Right atrium auricular region (tissue), 2 donors: ENCODE measurements around the gene PHF3. TPM values are rescaled to one million over a fixed set of nuclear protein-coding genes. Genes with fewer than 3 reads are reported as not detected.

ENCODE experiments used
- DNase-seq: peaks from one replicate; pipeline ENCODE4 v3.0.0-alpha.2; 2019; ENCODE audit warnings: low spot score
- H3K27ac ChIP-seq, 2 donors: fragments of 200-600 bp; sonication (generic); 1 replicate in 1 of 2; 2 replicates in 1 of 2; pipeline ENCODE4 v1.5.1; 2016 to 2019
- H3K27me3 ChIP-seq, 2 donors: fragments of 200-600 bp; sonication (generic); one replicate each; pipeline versions ENCODE4 v1.5.1 to v1.6.0; 2017 to 2019
- H3K36me3 ChIP-seq: fragments of 200-600 bp; sonication (generic); one replicate; pipeline ENCODE4 v1.5.1; 2016
- H3K4me1 ChIP-seq, 2 donors: fragments of 200-600 bp; sonication (generic); one replicate each; pipeline versions ENCODE4 v1.5.1 to v1.6.0; 2017 to 2019
- H3K4me3 ChIP-seq, 2 donors: fragments of 200-600 bp; sonication (generic); 1 replicate in 1 of 2; 2 replicates in 1 of 2; pipeline ENCODE4 v1.5.1; 2017 to 2019; ENCODE audit warnings: mild to moderate bottlenecking in 1 of 2, moderate library complexity in 1 of 2
- H3K9me3 ChIP-seq, 2 donors: fragments of 200-600 bp; sonication (generic); one replicate each; pipeline ENCODE4 v1.5.1; 2019
- total RNA-seq, 2 donors: library from RNA; depleted of rRNA; stranded (reverse); fragments of >200 nt; gene quantifications; one replicate each; pipeline ENCODE4 v1.1.0, GENCODE V29; 2016
- TF ChIP-seq, protein P1 (sequence below), 2 donors: fragments of 200-600 bp; sonication (generic); IDR thresholded peaks; one replicate each; pipeline ENCODE4 v1.5.1; 2019; ENCODE audit warnings: antibody characterized with exemption in 2 of 2

PHF3 gene
- total RNA-seq, 2 donors from 2014 or later = 32.0 to 34.6 TPM

DNA sequence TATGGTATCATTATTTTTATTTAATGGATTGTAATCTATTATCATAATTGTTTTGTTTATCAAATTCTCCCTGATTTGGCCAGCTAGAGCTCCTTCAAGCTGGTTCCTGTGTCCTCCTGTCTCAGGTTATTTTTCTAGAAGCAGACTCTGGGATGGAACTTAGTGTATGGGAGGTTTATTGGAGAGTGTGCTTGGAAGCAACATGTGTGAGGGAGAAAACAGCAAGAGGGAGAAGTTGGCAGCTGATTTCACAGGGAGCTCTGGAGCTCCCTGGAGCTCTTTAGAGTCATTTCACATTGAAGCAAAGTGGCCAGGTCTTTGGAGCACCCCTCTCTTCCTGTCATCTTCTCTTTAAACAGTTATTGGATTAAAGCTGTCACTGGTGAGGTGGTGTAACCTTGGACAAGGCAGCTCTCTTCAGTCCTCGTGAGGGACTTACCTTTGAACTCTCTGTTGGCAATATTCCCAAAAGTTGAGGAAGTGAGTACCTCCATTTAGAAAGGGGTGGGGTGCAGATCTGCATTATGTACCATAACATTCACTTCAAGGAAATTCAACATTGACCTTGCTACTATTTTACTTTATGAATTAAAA is 103.6 kb downstream of the PHF3 start:
- Histone ChIP-seq H3K4me1 (no peaks in the 10 kb centered on the region), H3K36me3 (no peaks in the 10 kb centered on the region), H3K4me3 (no peak overlapping the region), H3K27ac (no peak overlapping the region), H3K27me3 (no peaks in the 10 kb centered on the region), H3K9me3 (no peaks in the 10 kb centered on the region)
- no peak for DNase-seq
- TF ChIP-seq, protein P1, sequence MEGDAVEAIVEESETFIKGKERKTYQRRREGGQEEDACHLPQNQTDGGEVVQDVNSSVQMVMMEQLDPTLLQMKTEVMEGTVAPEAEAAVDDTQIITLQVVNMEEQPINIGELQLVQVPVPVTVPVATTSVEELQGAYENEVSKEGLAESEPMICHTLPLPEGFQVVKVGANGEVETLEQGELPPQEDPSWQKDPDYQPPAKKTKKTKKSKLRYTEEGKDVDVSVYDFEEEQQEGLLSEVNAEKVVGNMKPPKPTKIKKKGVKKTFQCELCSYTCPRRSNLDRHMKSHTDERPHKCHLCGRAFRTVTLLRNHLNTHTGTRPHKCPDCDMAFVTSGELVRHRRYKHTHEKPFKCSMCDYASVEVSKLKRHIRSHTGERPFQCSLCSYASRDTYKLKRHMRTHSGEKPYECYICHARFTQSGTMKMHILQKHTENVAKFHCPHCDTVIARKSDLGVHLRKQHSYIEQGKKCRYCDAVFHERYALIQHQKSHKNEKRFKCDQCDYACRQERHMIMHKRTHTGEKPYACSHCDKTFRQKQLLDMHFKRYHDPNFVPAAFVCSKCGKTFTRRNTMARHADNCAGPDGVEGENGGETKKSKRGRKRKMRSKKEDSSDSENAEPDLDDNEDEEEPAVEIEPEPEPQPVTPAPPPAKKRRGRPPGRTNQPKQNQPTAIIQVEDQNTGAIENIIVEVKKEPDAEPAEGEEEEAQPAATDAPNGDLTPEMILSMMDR (IDR thresholded peaks at IDR 0.05) = no peak

DNA sequence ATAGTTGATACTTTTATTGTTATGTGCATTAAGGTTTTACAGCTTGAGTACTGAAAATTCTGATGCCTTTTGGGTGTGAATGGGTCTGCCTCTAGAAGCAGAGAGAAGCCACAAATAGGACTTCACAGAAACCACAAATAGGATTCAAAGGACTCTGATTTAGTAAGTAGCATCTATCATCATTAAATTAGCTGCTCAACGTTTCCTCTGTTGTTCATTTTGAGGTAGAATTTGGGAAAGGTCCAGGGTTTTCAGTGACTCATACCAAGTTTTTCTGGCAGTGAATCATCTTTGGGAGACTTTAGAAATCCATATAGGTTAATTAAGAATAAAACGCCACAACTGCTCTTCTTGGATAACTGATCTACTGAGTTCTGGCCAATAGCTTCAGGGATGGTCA is 105.1 kb downstream of the PHF3 start:
- no peak overlapping the region for H3K27ac ChIP-seq
- no peaks in the 10 kb centered on the region for H3K36me3 ChIP-seq
- H3K4me1 ChIP-seq = no peaks in the 10 kb centered on the region
- DNase-seq = no peak
- H3K27me3 ChIP-seq = no peaks in the 10 kb centered on the region
- no peaks in the 10 kb centered on the region for H3K9me3 ChIP-seq
- H3K4me3 ChIP-seq = no peak overlapping the region
- TF ChIP-seq, protein P1 (IDR thresholded peaks at IDR 0.05) = no peak

DNA sequence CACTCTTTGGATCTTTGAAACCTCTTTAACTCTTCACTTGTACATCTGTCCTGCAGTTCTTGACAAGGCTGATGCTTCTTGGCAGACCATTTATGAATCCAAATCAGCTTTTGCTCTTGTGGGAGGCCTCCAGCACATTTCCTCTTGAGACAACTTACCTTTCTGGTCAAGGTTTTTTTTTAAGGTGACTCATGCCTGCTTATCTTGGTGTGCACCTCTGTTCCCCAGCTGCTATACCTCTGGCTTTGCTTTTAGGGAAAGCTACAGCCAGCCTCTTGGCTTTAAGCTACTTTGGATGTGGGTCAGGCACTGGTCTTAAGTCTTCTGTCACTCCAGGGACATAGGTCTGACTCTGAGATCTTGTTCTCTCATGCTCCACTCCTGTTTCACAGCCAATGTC is 106.5 kb downstream of the PHF3 start:
- no peaks in the 10 kb centered on the region for H3K9me3 ChIP-seq
- H3K27ac ChIP-seq = no peak overlapping the region
- DNase-seq = no peak
- no peaks in the 10 kb centered on the region for H3K27me3 ChIP-seq
- TF ChIP-seq, protein P1 (IDR thresholded peaks at IDR 0.05) = no peak
- H3K36me3 ChIP-seq = no peaks in the 10 kb centered on the region
- H3K4me3 ChIP-seq = no peak overlapping the region
- no peaks in the 10 kb centered on the region for H3K4me1 ChIP-seq

DNA sequence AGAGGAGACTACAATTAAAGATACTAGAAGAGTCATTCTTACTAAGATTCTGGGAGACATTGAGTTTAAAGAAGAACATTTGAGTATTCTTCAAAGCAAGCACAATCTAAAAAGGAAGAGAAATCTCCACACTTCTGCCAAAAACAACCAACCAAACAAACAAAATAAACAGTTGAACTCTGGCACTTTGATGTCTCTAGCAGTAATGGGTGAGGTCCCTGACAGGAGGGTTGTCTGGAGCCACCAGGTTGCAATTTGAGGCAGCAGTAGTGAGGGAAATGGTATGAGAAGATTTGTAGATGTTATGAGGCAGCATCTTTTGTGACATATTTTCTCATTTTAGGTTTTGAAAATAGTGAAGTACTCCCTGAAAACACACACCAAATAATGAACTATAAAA is 108.1 kb downstream of the PHF3 start:
- H3K27me3 ChIP-seq = no peaks in the 10 kb centered on the region
- no peaks in the 10 kb centered on the region for H3K9me3 ChIP-seq
- no peak for DNase-seq
- no peaks in the 10 kb centered on the region for H3K4me1 ChIP-seq
- H3K36me3 ChIP-seq = no peaks in the 10 kb centered on the region
- no peak overlapping the region for H3K4me3 ChIP-seq
- TF ChIP-seq, protein P1 (IDR thresholded peaks at IDR 0.05) = no peak
- H3K27ac ChIP-seq = no peak overlapping the region

DNA sequence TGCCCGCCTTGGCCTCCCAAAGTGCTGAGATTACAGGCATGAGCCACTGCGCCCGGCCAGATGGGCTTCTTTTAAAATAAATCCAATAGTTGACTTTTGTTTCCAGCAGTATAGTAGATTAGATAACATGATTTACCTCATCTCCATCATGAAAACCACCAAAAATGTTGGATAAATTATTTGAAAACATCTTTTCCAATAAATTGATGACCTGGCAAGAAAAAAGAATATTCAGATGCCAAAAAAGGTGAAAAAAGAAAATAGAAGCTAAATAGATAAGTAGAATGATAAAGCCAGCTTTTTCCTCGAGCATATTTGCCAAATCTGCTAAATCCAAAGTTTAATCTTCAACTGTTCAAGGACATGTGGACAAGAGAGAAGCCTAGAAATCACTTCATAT is 109.2 kb downstream of the PHF3 start:
- no peaks in the 10 kb centered on the region for H3K9me3 ChIP-seq
- H3K27ac ChIP-seq = no peak overlapping the region
- no peaks in the 10 kb centered on the region for H3K4me1 ChIP-seq
- no peak overlapping the region for H3K4me3 ChIP-seq
- no peak for DNase-seq
- no peaks in the 10 kb centered on the region for H3K27me3 ChIP-seq
- no peaks in the 10 kb centered on the region for H3K36me3 ChIP-seq
- TF ChIP-seq, protein P1 (IDR thresholded peaks at IDR 0.05) = no peak

DNA sequence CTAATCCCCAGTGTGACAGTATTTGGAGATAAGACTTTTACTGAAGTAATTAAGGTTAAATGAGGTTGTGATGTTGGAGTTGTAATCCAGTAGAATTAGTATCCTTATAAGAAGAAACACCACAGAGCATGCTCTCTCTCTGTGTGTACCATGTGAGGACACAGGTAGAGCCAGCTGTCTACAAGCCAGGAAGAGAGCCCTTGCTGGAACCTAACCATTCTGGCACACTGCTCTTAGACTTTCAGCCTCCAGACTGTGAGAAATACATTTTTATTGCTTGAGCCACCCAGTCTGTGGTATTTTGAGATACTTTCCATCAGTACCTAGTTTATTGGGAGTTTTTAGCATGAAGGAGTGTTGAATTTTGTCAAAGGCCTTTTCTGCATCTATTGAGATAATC is 110.2 kb downstream of the PHF3 start:
- Histone ChIP-seq H3K36me3 (no peaks in the 10 kb centered on the region), H3K4me3 (no peak overlapping the region), H3K27ac (no peak overlapping the region), H3K9me3 (no peaks in the 10 kb centered on the region), H3K27me3 (no peaks in the 10 kb centered on the region), H3K4me1 (no peaks in the 10 kb centered on the region)
- TF ChIP-seq, protein P1 (IDR thresholded peaks at IDR 0.05) = no peak
- DNase-seq = no peak
